PFSK-1 (cell line): ENCODE measurements around the gene LECT2.

ENCODE experiments used
- FOXP2 ChIP-seq: optimal IDR thresholded peaks from 2 replicates; pipeline ENCODE3; 2011; ENCODE audit warnings: borderline replicate concordance, control low read depth, inconsistent platforms; ENCODE audit not compliant: insufficient read depth; ENCODE audit errors: extremely low read length, extremely low read depth
- POLR2AphosphoS5 ChIP-seq: IDR thresholded peaks from 2 replicates; pipeline ENCODE4 v1.6.1; 2012; ENCODE audit warnings: low read depth, mild to moderate bottlenecking, control low read depth, low read length, moderate library complexity
- REST ChIP-seq, 2 experiments: IDR thresholded peaks; 2 replicates each; pipeline versions ENCODE4 v1.6.1 to v1.8.0; 2011 to 2012; ENCODE audit warnings: low read depth in 2 of 2, low read length in 2 of 2, control low read depth in 1 of 2, inconsistent platforms in 1 of 2, mild to moderate bottlenecking in 1 of 2, moderate library complexity in 1 of 2; ENCODE audit not compliant: insufficient read depth in 1 of 2
- SIN3A ChIP-seq: IDR thresholded peaks from 2 replicates; pipeline ENCODE4 v1.6.1; 2012; ENCODE audit warnings: mild to moderate bottlenecking, low read length, moderate library complexity, borderline replicate concordance; ENCODE audit not compliant: insufficient read depth
- TAF1 ChIP-seq: IDR thresholded peaks from 2 replicates; pipeline ENCODE4 v1.6.1; 2012; ENCODE audit warnings: low read length, control low read depth, borderline replicate concordance; ENCODE audit not compliant: insufficient read depth

LECT2 gene

DNA sequence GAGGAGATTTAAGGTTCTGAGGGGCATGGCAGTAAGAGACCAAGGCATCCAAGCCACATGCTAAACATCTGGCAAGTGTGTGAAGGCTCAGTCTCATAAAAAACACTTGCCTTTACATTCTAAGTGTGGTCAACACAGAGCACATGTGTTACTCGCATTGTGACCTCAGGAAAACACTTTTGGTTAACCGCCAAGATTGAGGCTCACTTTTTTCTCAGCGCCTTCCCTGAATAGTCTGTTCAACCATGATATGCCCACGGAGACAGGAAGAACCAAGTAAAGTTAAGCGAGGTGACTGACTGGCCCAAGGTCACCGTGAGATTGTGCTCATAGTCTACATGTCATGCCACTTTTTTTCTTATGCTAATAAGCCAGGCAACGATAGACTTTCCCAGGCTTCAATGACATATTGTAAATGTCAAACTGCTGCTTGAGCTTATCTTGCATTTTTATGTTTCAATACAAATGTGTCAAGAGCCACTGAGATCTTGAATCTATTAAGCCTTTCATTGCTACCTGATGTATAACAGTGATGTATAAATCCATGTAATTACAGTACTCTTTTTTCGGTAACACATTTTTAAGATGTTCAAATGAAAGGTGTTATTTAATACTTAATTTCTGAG lies 38.0 kb downstream of the LECT2 start:
- TF ChIP-seq SIN3A (no peak), TAF1 (no peak), POLR2AphosphoS5 (no peak), FOXP2 (no peak), REST (IDR thresholded peaks at IDR 0.05; ENCODE audit: insufficient read depth in 1 of 2, low read depth in 2 of 2, low read length in 2 of 2) (no peak)

DNA sequence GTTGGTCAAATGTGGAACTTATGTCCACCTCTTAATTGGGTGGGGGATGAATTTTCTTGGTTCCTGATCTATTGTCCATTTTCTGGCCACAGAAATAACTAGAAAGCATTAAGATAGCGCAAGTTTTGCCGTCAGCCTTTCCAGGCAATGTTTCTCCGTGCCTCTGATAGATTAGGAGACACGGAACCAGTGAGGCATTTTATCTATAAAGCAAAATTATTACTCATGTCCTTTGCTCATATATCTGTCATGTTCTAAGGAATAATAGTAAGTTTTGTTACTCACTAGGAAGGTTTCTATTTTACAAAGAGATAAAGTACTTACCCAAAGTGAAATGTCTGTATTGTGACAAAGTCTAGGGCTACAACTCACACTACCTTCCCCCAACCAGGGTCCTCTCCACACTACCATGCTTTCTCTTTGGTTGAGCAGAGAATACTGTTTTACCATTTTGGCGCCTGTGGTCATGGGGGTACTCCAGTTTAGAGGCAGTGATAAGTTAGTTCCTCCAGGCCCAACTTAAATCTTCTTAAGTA lies 39.2 kb downstream of the LECT2 start:
- TF ChIP-seq SIN3A: no peak

DNA sequence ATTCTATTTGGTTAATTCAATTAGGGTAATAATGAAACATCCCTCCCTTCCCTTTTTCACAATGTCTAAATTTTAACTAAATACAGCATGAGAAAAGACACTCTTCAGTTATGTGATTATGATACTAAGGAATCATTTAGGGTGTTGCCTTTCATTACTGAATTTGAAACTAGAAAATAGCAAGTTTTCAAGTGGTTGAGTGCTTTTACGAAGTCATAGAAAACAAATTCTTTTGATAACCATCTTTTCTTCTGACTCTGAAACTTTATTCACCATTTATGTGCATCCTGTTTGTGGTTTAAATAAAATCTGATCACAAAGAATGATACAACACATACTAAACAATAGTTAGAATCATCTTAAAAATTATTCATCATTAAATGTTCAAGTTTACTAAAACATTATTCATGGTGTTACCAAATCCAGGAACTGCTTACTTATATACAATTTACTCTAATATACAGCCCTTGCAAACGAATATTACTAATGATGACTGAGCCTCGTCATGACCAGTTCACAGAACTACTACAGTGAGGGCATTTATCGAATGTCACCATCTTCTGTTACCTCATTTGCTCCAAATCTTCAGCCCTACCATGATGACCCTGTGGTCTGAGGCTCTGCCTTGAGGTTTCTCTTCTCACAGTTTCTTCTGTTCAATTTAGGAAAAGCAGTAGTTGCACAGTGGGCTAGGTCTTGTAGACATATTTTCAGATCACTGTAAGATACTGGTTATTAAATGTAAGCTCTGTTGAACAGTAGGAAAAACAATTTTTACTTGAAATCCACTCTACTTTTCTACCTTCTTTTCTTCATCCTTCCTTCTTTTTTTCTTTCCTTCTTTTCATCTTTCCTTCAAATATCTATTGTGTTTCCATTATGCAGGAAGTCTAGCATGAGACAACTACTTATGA lies 40.8 kb downstream of the LECT2 start:
- TF ChIP-seq FOXP2: no peak
- no peak for TF ChIP-seq SIN3A
- TF ChIP-seq TAF1: no peak
- no peak for TF ChIP-seq POLR2AphosphoS5
- no peak for TF ChIP-seq REST (IDR thresholded peaks at IDR 0.05; ENCODE audit: insufficient read depth in 1 of 2, low read depth in 2 of 2, low read length in 2 of 2)

DNA sequence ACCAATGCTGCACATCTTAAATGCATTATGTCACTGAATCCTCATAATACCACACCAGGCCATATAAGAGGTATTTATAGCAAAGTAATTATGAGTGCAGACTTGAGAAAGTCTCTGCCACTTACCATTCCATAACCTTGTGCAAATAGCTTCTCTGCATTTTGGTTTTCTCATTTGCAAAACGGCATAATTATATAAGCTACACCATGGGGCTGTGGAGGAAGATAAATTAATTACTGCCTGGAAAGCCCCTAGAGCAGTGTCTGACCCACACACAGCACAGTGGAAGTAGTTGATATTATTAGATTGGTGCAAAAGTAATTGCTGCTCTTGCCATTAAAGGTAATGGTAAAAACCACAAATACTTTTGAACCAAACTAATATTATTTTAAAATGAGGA lies 49.6 kb downstream of the LECT2 start:
- no peak for TF ChIP-seq SIN3A
- no peak for TF ChIP-seq REST (IDR thresholded peaks at IDR 0.05; ENCODE audit: insufficient read depth in 1 of 2, low read depth in 2 of 2, low read length in 2 of 2)
- TF ChIP-seq TAF1: no peak
- no peak for TF ChIP-seq FOXP2
- no peak for TF ChIP-seq POLR2AphosphoS5

- TF ChIP-seq SIN3A: no peak
- no peak for TF ChIP-seq TAF1
- no peak for TF ChIP-seq REST (IDR thresholded peaks at IDR 0.05; ENCODE audit: insufficient read depth in 1 of 2, low read depth in 2 of 2, low read length in 2 of 2)
- TF ChIP-seq FOXP2: no peak
- TF ChIP-seq POLR2AphosphoS5: no peak
These were observed 53.1 kb downstream of the LECT2 start for GRCh38 chr5:135901633-135902032.
